HCT116 (cell line): ENCODE measurements around the gene MUC3A. TPM values are rescaled to one million over a fixed set of nuclear protein-coding genes. Genes with fewer than 3 reads are reported as not detected.

Experiments used
- ATAC-seq: fragments of 200-7000 bp; cut with Tn5 transposase; 2 replicates; pipeline ENCODE4 v1.9.1; 2020; ENCODE audit warnings: mild to moderate bottlenecking, moderate library complexity
- BruUV-seq: library from RNA; stranded (reverse); fragments of 400-500 nt; replicated peaks from 2 replicates; lab custom pipeline; 2021; lab: Mats Ljungman, UMichigan
- CTCF ChIA-PET: fragments of 300-600 bp; sonication (Branson Sonifier 250); formaldehyde crosslinking; loops from one replicate; lab custom pipeline; 2021; ENCODE audit warnings: antibody characterized with exemption; lab: Charles Lee
- POLR2A ChIA-PET: fragments of 300-600, 350-600 bp; sonication (Branson Sonifier 250); formaldehyde crosslinking; loops from one replicate; lab custom pipeline; 2021; ENCODE audit warnings: antibody characterized with exemption; lab: Charles Lee
- RAD21 ChIA-PET, 2 experiments: fragments of 300-600 bp; sonication (Branson Sonifier 250); formaldehyde crosslinking; loops; one replicate each; lab custom pipeline; 2023; ENCODE audit warnings: low total read pairs in 2 of 2; ENCODE audit not compliant: uncharacterized antibody in 2 of 2, unreplicated experiment in 2 of 2, low non-redundant PET in 1 of 2; lab: Charles Lee
- DNase-seq: peaks from one replicate; pipeline ENCODE4 v3.0.0-alpha.2; 2010; ENCODE audit warnings: low read depth, low spot score
- H2AFZ ChIP-seq: fragments of 200-600 bp; shearing (Covaris generic), sonication (generic); 2 replicates; pipeline ENCODE4 v1.6.1; 2017; ENCODE audit warnings: low read depth, mixed run types, mixed read lengths, antibody characterized with exemption, low read length; ENCODE audit not compliant: poor library complexity, severe bottlenecking
- H3K27ac ChIP-seq: 2 replicates; pipeline ENCODE4 v1.5.1; 2012; ENCODE audit warnings: low read depth, low read length
- H3K27me3 ChIP-seq: fragments of 200-600 bp; sonication (generic); 2 replicates; pipeline ENCODE4 v1.6.1; 2016; ENCODE audit warnings: mixed run types, low read length, mixed read lengths; ENCODE audit not compliant: insufficient read depth
- H3K36me3 ChIP-seq, 2 experiments: fragments of 200-500 bp in 1 of 2; fragments of 200-600 bp in 1 of 2; sonication (Bioruptor generic) in 1 of 2; sonication (generic) in 1 of 2; 2 replicates each; pipeline versions ENCODE4 v1.5.1 to v1.6.1; 2014 to 2016; ENCODE audit warnings: low read length in 2 of 2, inconsistent platforms in 1 of 2, mixed read lengths in 1 of 2, mixed run types in 1 of 2; ENCODE audit not compliant: insufficient read depth in 2 of 2, control insufficient read depth in 1 of 2
- H3K4me1 ChIP-seq, 2 experiments: fragments of 200-600 bp in 1 of 2; sonication (generic) in 1 of 2; 2 replicates each; pipeline versions ENCODE4 v1.5.1 to v1.6.1; 2012 to 2017; ENCODE audit warnings: low read length in 2 of 2, inconsistent platforms in 1 of 2, mild to moderate bottlenecking in 1 of 2, mixed read lengths in 1 of 2, mixed run types in 1 of 2, moderate library complexity in 1 of 2; ENCODE audit not compliant: insufficient read depth in 2 of 2, control insufficient read depth in 1 of 2
- H3K4me2 ChIP-seq: fragments of 200-600 bp; sonication (generic); 2 replicates; pipeline ENCODE4 v1.6.1; 2017; ENCODE audit warnings: mixed run types, low read length, mixed read lengths
- H3K4me3 ChIP-seq, 2 experiments: fragments of 200-600 bp in 1 of 2; sonication (generic) in 1 of 2; replicated peaks in 1 of 2; 2 replicates each; pipeline ENCODE4 v1.5.1; 2011 to 2016; ENCODE audit warnings: low read length in 2 of 2, control low read depth in 1 of 2, low read depth in 1 of 2, mild to moderate bottlenecking in 1 of 2, mixed read lengths in 1 of 2, mixed run types in 1 of 2
- H3K79me2 ChIP-seq: fragments of 200-600 bp; sonication (generic); 2 replicates; pipeline ENCODE4 v1.6.1; 2017; ENCODE audit warnings: mild to moderate bottlenecking, mixed run types, low read length, moderate library complexity, mixed read lengths; ENCODE audit not compliant: insufficient read depth
- H3K9ac ChIP-seq: fragments of 200-600 bp; sonication (generic); 2 replicates; pipeline ENCODE4 v1.6.1; 2016; ENCODE audit warnings: low read length, mixed read lengths
- H3K9me2 ChIP-seq: fragments of 200-600 bp; sonication (generic), shearing (Covaris generic); 2 replicates; pipeline ENCODE4 v1.6.1; 2017; ENCODE audit warnings: mixed run types, mild to moderate bottlenecking, moderate library complexity; ENCODE audit not compliant: insufficient read depth
- H3K9me3 ChIP-seq, 2 experiments: fragments of 200-500 bp in 1 of 2; fragments of 200-600 bp in 1 of 2; sonication (Bioruptor generic) in 1 of 2; sonication (generic) in 1 of 2; 2 replicates each; pipeline ENCODE4 v1.6.1; 2014 to 2017; ENCODE audit warnings: low read length in 2 of 2, mixed read lengths in 2 of 2, inconsistent platforms in 1 of 2, low read depth in 1 of 2, mild to moderate bottlenecking in 1 of 2, mixed run types in 1 of 2, moderate library complexity in 1 of 2; ENCODE audit not compliant: control insufficient read depth in 1 of 2, insufficient read depth in 1 of 2
- H4K20me1 ChIP-seq: fragments of 200-600 bp; sonication (generic), shearing (Covaris generic); 2 replicates; pipeline ENCODE4 v1.6.1; 2017; ENCODE audit warnings: mixed run types, mild to moderate bottlenecking, moderate library complexity; ENCODE audit not compliant: insufficient read depth
- ATF3 ChIP-seq: IDR thresholded peaks from 2 replicates; pipeline ENCODE4 v1.6.1; 2012
- CBX3 ChIP-seq: IDR thresholded peaks from 2 replicates; pipeline ENCODE4 v1.6.1; 2012; ENCODE audit warnings: low read depth
- CEBPB ChIP-seq: IDR thresholded peaks from 2 replicates; pipeline ENCODE4 v1.6.1; 2012; ENCODE audit warnings: low read depth
- CTCF ChIP-seq, 3 experiments: fragments of 200-600 bp in 1 of 3; sonication (generic) in 1 of 3; IDR thresholded peaks in 2 of 3; conservative IDR thresholded peaks in 1 of 3; 2 replicates each; pipeline ENCODE4 v1.5.1; 2012 to 2017; ENCODE audit warnings: low read depth in 2 of 3, low read length in 2 of 3, antibody characterized with exemption in 1 of 3, borderline replicate concordance in 1 of 3, control low read depth in 1 of 3, mild to moderate bottlenecking in 1 of 3, mixed read lengths in 1 of 3, mixed run types in 1 of 3, moderate library complexity in 1 of 3; ENCODE audit not compliant: insufficient read depth in 1 of 3
- EGR1 ChIP-seq: IDR thresholded peaks from 2 replicates; pipeline ENCODE4 v1.6.1; 2012; ENCODE audit warnings: low read depth
- ELF1 ChIP-seq: IDR thresholded peaks from 2 replicates; pipeline ENCODE4 v1.6.1; 2012; ENCODE audit warnings: low read depth, borderline replicate concordance
- EZH2phosphoT487 ChIP-seq: fragments of 200-600 bp; IDR thresholded peaks from 2 replicates; pipeline ENCODE4 v1.6.1; 2018; ENCODE audit warnings: antibody characterized with exemption, borderline replicate concordance
- FOSL1 ChIP-seq: IDR thresholded peaks from 2 replicates; pipeline ENCODE4 v1.6.1; 2012; ENCODE audit warnings: low read depth
- JUND ChIP-seq: IDR thresholded peaks from 2 replicates; pipeline ENCODE4 v1.6.1; 2012
- MAX ChIP-seq: IDR thresholded peaks from 2 replicates; pipeline ENCODE4 v1.6.1; 2012
- POLR2A ChIP-seq: IDR thresholded peaks from 2 replicates; pipeline ENCODE4 v1.7.0; 2011; ENCODE audit warnings: borderline replicate concordance; ENCODE audit not compliant: insufficient read depth, insufficient read length; ENCODE audit errors: extremely low read depth
- POLR2AphosphoS5 ChIP-seq: IDR thresholded peaks from 2 replicates; pipeline ENCODE4 v1.6.1; 2011; ENCODE audit warnings: mild to moderate bottlenecking, low read depth, low read length, moderate library complexity
- RAD21 ChIP-seq: IDR thresholded peaks from 2 replicates; pipeline ENCODE4 v1.6.1; 2012; ENCODE audit warnings: low read depth, mild to moderate bottlenecking
- REST ChIP-seq: IDR thresholded peaks from 2 replicates; pipeline ENCODE4 v1.6.1; 2012; ENCODE audit warnings: low read depth
- SRF ChIP-seq: IDR thresholded peaks from 2 replicates; pipeline ENCODE4 v1.6.1; 2012; ENCODE audit warnings: low read depth
- TCF7L2 ChIP-seq: IDR thresholded peaks from 2 replicates; pipeline ENCODE4 v1.7.0; 2011; ENCODE audit warnings: borderline replicate concordance, inconsistent platforms; ENCODE audit not compliant: insufficient read depth, insufficient read length; ENCODE audit errors: extremely low read depth
- ZFX ChIP-seq: fragments of 450-650 bp; IDR thresholded peaks from 2 replicates; pipeline ENCODE4 v1.6.1; 2017
- ZNF274 ChIP-seq: fragments of 200-500 bp; sonication (Bioruptor generic); IDR thresholded peaks from 2 replicates; pipeline ENCODE4 v1.6.1; 2014; ENCODE audit warnings: mild to moderate bottlenecking, low read depth, low read length, inconsistent platforms
- intact Hi-C: fragments of 100-400 bp; cut with micrococcal nuclease; formaldehyde crosslinking; loops from 2 replicates; pipeline ENCODE4 v1.10.0; 2022
- total RNA-seq: library from RNA; stranded (reverse); gene quantifications from one replicate; pipeline ENCODE4 v1.2.1, GENCODE V29; 2021; ENCODE audit not compliant: unreplicated experiment

The MUC3A gene
- total RNA-seq, 1 experiment from 2014 or later, result 30.8 TPM

- no peak for ATAC-seq
- no peak overlapping the region for H3K27ac ChIP-seq
- POLR2A ChIA-PET, result no interaction called here
- RAD21 ChIA-PET, result no interaction called here
- H3K9ac ChIP-seq, result no peak overlapping the region
- H3K79me2 ChIP-seq, result no peaks in the 10 kb centered on the region
- H2AFZ ChIP-seq, result no peak overlapping the region
- peaks cover 10% of the 10 kb centered on the region; the same call in 1 of the 2 replicates for H3K27me3 ChIP-seq
- DNase-seq, result no peak
- no peaks in the 10 kb centered on the region for H3K9me2 ChIP-seq
- H3K4me1 ChIP-seq, result peaks cover 0 to 6% of the 10 kb centered on the region in 2 experiments; a peak in 2 of 4 replicates
- no peaks in the 10 kb centered on the region for H4K20me1 ChIP-seq
- intact Hi-C loops, result no loop called here
- CTCF ChIA-PET, result no interaction called here
- no peaks in the 10 kb centered on the region for H3K36me3 ChIP-seq
- H3K4me3 ChIP-seq, result no peak overlapping the region
- H3K9me3 ChIP-seq, result no peaks in the 10 kb centered on the region
- no peak overlapping the region for H3K4me2 ChIP-seq
- TF ChIP-seq TCF7L2 (no peak), FOSL1 (no peak), EGR1 (no peak), MAX (no peak), CBX3 (no peak), POLR2A (no peak)
- TF ChIP-seq, all 23 proteins: peak for 0
- no TSS peak for BruUV-seq
These were observed 63.6 kb downstream of the MUC3A start for GRCh38 chr7:101012931-101013330.

- no peak overlapping the region for H3K4me3 ChIP-seq
- TF ChIP-seq CEBPB (no peak), REST (no peak), POLR2A (no peak), ELF1 (no peak), EZH2phosphoT487 (no peak), ATF3 (no peak), JUND (no peak), ZFX (no peak), CTCF (IDR thresholded peaks at IDR 0.05 in 2 of 3, conservative IDR thresholded peaks at IDR 0.05 in 1 of 3; ENCODE audit: borderline replicate concordance in 1 of 3, insufficient read depth in 1 of 3, low read depth in 2 of 3, low read length in 2 of 3) (no peak), ZNF274 (no peak), FOSL1 (no peak), SRF (no peak), RAD21 (no peak), POLR2AphosphoS5 (no peak)
These were observed 66.3 kb downstream of the MUC3A start for GRCh38 chr7:101015626-101016025.

More at GRCh38 chr7:101015626-101016025, 66.3 kb downstream of the MUC3A start:
- Histone ChIP-seq H3K9me3 (no peaks in the 10 kb centered on the region), H3K79me2 (no peaks in the 10 kb centered on the region), H3K9me2 (no peaks in the 10 kb centered on the region), H2AFZ (no peak overlapping the region), H3K27ac (no peak overlapping the region), H3K36me3 (no peaks in the 10 kb centered on the region), H3K4me1 (peaks cover 0 to 6% of the 10 kb centered on the region in 2 experiments; a peak in 2 of 4 replicates), H3K9ac (no peak overlapping the region), H3K27me3 (no peaks in the 10 kb centered on the region; the same call in 1 of the 2 replicates), H4K20me1 (no peaks in the 10 kb centered on the region), H3K4me2 (no peak overlapping the region)
- no peak for ATAC-seq
- ChIA-PET POLR2A (no interaction called here), CTCF (no interaction called here), RAD21 (no interaction called here)
- intact Hi-C loops, result no loop called here
- DNase-seq, result no peak
- no TSS peak for BruUV-seq
